HG02623 (cell line): ENCODE results near the gene TBC1D16.

Experiments
- ATAC-seq: cut with Tn5 transposase; IDR thresholded peaks from one replicate; pipeline ENCODE4 v1.9.1; 2021; ENCODE audit warnings: moderate library complexity; ENCODE audit not compliant: unreplicated experiment

TBC1D16 gene

DNA sequence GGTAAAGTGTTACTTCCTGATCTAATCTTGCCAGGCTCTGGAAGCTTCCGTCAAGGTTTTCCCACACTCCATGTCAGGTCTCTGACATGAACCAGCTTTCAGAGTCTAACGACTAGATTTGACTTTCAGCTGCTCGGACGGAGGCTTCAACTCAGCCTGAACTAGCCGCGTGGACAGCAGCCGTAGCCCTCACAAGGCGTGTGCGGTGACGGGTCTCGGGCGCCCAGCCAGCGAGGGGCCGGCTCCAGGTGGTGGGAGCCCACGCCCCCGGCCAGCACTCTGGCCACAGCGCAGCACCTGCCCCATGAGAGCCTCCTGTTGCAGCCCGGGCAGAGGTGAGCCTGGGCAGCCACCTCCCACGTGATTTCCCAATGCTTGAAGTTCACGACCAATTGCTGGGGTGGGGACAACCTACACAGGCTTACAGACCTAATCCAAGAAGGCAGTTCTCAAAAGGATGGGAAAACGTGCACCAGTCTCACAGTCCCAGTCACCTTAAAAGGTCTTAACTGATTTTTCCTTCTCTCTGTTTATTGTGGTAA is 45.5 kb downstream of the TBC1D16 start:
- ATAC-seq = no peak

DNA sequence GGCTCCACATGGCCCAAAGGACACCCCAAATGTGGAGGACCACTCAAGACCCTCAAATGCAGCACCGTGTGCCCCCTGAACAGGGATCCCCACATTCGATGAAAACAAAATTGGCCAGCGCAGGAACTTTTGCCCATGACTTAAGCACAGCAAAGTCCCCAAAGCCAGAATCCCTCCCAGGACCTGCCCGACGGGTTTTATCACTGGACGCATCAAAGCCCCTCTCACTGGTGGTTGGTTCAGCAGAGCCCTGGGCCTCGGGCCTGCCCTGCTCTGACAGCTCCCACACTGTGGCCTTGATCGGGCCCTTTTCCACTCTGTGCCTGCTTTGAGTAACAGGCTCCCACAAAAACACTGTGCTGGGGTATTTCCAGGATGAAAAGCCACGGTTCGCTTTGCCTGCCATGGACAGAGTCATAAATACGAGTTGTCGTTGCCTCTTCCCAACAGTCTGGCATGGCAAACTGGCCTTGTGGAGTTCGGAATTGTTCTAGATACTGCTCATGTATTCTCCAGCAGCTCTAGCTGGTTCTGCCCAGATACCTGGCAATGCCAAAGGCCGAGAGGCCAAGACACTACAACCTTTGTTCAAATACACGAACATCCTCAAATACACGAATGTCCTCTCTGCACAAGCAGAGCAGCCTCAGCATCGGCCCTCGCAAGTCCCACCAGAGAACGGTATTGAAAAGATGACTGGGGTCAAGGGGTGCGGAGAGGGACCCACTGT is 46.4 kb downstream of the TBC1D16 start:
- ATAC-seq = no peak

DNA sequence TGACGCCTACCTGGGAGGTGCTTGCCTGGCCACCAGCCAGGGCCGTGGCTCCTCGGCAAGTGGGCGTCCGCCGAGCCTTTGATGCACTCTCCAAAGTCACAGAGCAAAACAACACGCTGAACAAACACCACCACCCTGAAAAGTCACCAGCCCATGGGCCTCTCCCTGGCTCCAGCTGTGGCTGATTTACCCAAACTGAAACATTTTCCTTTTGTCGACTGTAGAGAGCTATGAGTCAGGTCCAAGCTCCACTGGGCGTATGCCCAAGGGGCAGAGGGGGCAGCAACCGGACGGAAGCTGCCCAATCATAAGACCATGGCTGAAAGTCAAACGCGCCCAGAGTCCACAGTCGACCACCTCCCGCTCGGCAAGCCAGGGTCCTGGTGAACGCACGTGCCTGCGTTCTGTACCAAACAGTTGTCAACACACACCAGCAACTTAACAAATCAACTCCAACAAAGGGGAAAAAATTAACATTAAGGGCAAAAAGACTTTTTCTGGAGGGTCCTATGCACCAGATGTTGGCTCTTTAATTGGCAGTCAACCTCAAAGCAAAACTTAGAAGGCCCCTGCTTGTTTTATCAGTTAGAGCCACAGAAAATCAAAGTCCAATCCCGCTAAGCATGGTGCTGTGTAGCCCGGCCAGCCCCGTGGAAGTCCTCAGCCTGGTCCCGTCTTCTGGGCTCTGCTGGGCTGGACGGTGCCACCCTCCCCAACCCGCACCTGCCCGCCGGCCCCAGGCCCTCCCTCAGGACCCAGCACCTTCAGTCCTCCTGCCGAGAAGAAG is 47.3 kb downstream of the TBC1D16 start:
- ATAC-seq = no peak

DNA sequence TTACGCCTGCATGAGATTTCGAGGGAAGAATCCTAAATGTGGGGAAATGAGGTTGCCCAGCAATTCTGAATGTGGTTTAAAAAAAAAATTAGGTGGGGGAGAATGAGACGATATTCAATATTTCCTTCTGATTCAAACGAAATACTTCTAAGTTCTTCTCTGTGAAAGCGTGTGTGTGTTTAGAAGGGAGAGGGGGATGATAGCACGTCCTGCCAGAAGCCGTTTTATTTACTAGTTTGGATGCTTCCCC is 47.8 kb downstream of the TBC1D16 start:
- no peak for ATAC-seq

DNA sequence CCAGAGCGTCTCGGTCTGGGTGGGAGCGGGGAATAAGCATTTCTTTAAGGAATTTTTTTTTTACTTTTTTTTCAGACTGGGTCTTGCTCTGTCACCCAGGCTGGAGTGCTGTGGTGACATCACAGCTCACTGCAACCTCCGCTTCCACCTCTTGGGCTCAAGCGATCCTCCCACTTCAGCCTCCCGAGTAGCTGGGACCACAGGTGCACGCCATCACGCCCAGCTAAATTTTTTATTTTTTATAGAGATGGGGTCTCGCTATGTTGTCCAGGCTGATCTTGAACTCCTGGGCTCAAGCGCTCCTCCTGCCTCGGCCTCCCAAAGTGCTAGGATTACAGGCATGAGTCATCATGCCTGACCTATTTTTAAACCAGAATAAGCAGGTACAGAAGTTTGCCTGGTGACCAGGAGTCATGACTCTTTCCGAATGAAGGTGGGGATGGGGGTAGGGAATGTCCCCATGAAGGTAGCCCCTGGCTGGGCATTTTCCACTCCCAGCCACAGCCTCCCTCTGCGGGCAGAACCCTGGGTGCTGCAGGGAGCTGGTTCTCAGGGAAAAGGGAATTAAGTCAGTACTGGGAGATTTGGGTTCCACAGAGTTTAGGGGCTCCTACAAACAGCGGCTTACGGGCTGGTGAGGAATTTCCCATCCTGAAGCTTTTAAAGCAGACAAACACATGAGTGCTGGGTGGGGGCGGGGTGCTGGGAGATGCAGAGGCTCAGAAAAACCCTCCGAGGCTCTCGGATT is 48.3 kb downstream of the TBC1D16 start:
- ATAC-seq = no peak

DNA sequence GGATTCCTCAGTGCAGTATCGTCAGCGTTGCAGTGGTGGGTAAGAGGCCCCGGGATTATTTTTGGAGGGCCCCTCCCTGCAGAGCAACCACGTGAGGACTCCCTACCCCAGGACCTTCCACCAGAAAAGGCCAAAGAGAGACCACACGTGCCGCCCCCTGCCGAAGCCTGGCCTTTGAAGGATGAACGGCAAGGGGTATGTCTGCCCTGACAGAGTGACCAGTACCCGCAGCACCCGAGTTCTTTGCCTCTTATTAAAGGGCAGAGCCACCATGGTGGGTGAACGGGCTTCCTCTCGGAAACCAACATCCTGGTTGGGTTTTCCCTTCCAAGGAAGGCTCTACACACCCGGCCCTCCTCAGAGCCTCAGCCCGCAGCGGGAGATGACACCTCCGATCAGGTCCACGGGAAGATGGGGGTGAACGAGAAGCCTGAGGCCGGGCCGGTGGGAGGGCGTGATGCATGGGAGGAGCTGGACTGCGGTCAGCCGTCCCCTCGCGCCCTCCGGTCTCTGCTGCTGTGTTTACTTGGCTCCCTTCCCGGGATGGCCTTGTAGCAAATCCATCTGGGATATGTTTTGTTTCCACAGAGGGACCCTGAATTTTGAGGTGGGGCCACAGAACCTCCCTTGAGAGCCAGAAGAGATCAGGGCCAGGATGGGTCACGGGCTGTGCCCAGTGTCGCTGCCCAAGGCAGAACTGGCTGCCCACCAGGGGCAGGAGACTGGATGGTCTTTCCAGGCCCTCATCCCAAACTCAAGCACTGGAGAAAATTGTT is 49.1 kb downstream of the TBC1D16 start:
- no peak for ATAC-seq

DNA sequence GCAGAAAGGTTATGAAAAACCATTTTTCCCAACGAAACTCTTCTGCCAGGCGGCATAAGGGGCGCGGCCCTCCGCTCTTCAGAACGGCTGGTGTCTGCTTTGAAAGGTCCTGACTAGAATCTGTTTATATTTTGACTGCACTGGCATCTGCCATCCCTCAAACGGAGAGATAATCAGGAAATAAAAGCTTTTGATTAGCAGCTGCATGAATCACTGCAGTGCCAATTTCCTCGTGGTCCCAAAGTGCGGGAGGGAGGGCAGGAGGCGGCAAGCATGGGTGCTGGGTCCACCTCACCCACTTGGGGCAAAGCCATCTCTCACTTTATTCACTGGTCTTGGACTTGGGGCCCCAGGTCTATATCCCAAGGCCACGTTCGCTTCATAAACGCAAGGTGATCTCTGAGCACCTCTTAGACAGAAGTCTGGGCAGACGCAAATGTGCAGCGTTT is 49.7 kb downstream of the TBC1D16 start:
- ATAC-seq = no peak

DNA sequence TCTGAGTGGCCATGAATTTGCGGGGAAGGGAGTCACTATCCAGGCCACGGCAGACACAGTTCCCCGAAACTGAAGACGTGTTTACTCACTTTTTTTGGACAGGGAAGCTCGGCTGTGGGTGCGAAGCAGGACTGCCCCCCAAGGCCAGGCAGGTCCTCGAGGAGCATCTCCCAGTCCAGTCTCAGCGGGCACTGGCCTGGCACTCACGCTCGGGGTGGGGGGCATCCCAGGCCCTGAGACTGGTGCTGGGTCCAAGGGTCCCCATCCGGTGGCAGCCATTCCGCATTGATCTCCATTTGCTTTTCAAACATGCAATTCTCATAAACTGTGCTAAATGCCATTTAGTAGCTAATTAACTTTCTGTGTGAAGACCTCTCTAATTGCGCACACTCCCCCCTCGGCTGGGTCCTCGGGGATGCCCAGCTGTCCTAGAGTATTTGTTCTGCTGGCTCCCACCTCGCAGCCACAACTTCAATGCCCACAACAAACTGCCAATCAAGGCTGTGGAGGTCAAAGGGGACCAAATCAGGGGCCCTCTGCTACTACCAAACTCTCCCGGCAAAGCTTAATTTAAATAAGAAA is 50.2 kb downstream of the TBC1D16 start:
- ATAC-seq = no peak

DNA sequence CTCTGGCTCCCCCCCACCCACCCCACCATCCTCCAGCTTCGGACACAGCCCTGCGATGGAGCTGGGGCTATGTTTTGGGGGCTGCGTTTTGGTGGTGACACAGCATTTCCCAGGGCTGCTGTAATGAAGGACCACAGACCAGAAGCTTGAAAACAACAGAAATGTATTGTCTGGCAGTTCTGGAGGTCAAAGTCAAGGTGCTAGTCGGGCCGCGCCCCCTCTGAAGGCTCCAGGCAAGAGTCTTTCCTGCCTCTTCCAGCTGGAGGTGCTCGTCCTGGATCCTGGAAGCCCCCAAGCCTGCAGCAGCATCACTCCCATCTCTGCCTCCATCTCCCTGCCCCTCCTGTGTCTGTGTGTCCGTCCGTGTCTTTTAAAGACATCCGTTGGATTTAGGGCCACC is 50.8 kb downstream of the TBC1D16 start:
- ATAC-seq = no peak

DNA sequence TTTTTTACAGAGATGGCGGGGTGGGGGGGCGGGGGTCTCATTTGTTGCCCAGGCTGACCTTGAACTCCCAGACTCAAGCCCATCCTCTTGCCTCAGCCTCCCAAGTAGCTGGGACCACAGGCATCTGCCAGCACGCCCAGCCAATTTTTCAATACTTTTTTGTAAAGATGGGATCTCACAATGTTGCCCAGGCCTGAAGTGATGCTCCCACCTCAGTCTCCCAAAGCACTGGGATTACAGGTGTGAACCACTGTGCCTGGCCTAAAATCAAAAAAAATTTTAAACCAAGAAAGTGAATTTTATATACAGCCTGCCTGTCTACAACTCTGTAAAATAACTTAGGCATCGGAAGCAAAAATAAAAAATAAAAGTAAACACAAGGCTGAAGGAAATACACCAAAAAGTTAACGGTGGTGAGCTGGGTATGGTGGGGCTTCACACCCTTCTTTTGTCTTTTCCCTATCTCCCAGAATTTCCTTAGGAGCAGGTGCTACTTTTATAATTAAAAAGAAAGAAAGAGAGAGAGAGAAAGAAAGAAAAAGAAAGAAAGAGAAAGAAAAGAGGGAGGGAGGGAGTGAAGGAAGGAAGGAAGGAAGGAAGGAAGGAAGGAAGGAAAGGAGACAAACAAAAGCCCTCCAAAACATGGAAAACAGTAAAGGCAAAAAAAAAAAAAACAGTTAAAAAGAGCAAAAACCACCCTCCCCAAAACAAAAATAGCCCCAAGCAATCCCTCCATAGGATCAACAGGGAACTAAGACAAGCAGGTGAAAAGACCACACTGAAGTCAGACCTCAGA is 51.4 kb downstream of the TBC1D16 start:
- ATAC-seq = no peak

DNA sequence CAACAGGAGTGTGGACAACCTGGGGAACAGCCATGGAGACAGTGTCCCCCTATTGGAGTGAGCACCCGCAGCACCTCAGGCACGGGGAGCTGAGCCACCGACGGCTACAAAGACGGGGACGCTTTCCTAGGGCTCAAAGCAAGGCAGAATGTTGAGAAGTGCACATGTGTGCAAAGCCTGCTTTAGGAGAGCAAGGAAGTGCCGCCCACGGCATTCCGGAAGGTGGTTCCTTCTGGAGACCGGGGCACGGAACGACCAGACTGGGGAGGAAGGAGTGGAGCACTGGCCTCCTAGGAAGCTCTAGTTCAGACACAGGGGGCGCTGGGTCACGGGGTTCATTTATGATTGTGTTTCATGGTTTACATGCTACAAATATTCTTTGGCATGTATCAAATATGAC is 52.2 kb downstream of the TBC1D16 start:
- ATAC-seq = no peak

DNA sequence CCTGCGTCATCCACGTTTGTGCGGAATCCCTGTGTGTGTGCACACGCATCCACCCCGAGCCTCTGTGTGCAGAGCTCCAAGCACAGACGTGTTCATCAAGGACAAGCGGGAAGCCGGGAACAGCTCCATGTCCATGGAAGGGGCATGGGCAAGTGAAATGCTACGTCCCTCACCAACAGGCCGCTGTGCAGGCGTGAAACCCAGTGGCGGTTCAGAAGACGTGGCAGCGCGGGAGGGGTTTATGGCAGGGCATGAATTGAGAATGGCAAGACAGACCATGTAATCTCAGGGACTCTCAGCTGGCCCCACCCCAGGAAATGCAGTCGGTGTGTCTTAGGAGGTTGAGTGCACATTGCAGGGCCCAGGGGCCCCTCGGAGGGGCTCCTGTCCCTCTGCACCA is 52.7 kb downstream of the TBC1D16 start:
- ATAC-seq = no peak

DNA sequence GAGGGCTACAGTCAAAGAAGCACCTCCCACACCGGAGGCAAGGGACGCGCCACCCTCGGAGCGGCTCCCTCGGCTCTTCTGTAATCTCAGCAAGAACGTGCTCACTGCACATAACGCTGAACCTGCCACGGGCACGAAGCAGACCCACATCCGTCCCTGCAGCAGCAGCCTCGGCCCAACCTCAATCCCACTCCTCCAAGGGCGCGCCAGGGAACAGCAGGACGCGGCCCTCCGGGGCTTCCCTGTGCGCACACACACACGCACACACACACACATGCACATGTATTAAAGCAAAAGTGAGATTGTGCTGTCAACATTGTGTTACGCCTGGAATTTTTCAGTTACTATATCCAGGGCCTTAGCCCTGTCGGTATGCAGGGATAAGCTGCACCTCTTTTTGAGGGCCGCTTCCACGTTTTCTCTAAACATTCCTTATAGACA is 54.0 kb downstream of the TBC1D16 start:
- no peak for ATAC-seq

DNA sequence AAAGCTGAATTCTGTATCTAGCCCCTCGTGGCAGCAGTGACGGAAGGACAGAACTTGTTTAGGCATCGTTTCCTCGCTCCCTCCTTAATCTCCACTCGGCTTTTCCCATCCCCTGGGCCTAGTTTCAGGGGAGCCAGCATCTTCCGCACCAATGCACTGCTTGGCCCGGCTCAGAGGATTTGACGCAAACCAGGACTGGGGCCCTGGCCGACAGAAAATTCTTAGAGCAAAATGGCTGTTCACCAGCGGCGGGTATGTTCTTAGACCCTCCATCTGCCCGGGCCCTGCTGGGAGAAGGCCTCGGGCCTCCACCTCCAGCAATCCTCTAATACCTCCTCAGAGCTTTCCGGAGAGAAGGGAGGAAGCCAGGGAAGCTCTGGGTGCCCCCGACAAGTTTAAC is 54.6 kb downstream of the TBC1D16 start:
- no peak for ATAC-seq

DNA sequence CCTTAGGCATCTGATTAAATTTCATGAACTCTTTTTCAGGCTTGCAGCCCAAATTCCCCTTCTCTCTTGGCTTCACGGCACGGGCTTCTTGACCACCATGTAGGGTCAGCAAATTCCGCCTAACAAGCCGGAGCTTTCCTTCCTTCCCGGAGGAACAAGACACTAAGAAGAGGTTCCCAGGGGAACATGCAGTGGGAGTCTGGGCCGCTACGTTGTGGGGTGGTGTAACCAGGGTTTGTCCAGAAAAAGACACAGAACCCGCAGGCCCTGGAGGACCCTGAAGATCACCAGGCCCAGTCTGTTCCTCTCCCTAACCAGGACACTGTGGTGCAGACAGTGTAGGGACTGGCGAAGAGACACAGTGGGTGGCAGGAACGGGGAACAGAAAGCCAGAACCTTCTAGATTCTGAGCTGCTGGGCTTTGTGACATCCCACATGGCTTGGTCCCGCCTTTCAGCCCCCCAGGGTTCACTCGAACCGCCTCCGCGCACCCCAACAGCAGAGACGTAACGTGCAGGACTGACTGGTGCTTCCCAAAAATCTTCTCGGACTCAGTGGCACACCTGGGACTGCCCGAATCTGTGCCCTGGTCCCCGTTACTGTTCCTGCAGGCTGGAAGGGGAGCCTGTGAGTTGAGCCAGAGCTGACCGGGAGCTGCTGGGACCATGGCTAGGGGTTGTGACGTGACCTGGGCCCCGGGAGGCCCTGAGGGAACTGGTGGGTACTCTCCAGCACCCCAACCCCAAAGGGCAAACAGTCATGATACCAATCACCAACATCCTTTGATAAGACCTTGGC is 55.2 kb downstream of the TBC1D16 start:
- ATAC-seq = no peak

DNA sequence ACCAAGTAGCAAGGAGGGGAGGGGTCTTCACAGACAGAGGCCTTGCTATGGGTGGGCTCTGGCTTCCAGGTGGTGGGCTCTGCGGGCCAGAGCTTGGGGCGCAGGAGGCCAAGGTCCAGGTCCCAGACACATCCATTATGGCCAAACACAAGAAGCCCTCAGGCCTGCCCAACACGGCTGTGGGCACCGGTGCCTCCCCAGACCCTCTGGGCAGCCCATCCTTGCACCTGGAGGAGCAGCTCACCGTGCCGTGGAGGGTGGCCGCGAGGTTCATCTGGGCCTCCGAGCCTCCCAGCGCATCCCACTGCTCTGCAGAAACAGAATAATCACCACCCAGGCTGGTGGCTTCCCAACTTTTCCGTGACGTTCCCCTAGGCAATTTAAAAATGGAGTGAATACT is 55.9 kb downstream of the TBC1D16 start:
- ATAC-seq = no peak

DNA sequence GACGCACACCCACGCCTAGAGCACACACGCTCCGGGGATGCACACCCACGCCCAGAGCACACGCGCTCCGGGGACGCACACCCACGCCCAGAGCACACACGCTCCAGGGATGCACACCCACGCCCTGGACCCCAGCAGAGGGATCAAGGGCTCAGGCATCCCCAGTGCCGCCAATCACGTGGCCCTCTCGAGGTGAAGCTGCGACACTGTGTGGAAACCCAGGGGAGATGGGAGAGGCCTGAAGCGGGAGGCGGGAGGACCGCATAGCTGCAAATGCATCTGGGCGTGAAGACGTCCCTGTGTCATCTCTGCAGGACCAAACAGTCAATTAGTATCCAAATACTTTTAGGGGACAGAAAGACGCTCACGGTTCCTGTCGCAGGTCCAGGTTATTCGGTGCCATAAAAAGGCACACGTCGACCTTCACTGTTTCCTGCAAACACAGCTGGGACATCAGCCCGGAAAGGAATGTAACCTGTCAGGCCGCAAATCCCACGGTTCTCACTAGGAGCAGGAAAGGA is 56.4 kb downstream of the TBC1D16 start:
- no peak for ATAC-seq

DNA sequence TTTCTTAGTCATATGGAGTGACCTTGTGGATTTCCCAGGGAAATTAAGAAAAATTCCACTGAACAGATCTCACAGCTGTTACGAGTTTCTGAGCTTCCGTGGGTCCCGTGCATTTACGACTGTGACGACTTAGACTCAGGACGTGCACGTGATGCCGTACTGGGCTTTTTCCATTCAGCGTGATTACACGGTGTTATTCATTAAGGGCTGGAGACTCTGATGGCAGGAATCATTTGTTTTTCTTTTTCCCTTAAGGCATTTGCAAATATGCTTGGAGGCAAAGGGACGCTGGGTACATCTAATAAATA is 57.2 kb downstream of the TBC1D16 start:
- no peak for ATAC-seq
